Keratinocyte (primary cell): ENCODE measurements around the gene SRSF2.

ENCODE experiments used
- CTCF ChIP-seq, 3 experiments: IDR thresholded peaks in 1 of 3; conservative IDR thresholded peaks in 1 of 3; optimal IDR thresholded peaks in 1 of 3; 2 replicates in 2 of 3; 3 replicates in 1 of 3; pipeline versions ENCODE3 to v1.5.1; 2011; ENCODE audit warnings: low read length in 3 of 3, mild to moderate bottlenecking in 3 of 3, moderate library complexity in 2 of 3, control low read depth in 1 of 3, inconsistent platforms in 1 of 3; ENCODE audit not compliant: insufficient read depth in 2 of 3; ENCODE audit errors: extremely low read depth in 1 of 3
- EZH2 ChIP-seq: IDR thresholded peaks from one replicate; pipeline ENCODE4 v1.6.1; 2012; ENCODE audit warnings: inconsistent platforms, mild to moderate bottlenecking, low read length, moderate library complexity

GRCh38 chr17:76732734-76733617, 4.2 kb downstream of the SRSF2 start:
- no peak for TF ChIP-seq CTCF (optimal IDR thresholded peaks at IDR 0.05 in 1 of 3, IDR thresholded peaks at IDR 0.05 in 1 of 3, conservative IDR thresholded peaks at IDR 0.05 in 1 of 3; ENCODE audit: extremely low read depth in 1 of 3, insufficient read depth in 2 of 3, low read length in 3 of 3)
- no peak for TF ChIP-seq EZH2
